B cell (primary cell): Measurements from ENCODE around the gene EGFLAM.

Source experiments
- CTCF ChIP-seq: fragments of 200-600 bp; IDR thresholded peaks from one replicate; pipeline ENCODE4 v1.8.0; 2022; ENCODE audit warnings: antibody characterized with exemption, mild to moderate bottlenecking
- EZH2 ChIP-seq: IDR thresholded peaks from 2 replicates; pipeline ENCODE4 v1.6.1; 2012; ENCODE audit warnings: borderline replicate concordance, low read depth, mild to moderate bottlenecking, moderate library complexity, low read length; ENCODE audit not compliant: insufficient read depth, poor library complexity, severe bottlenecking

- no peak for TF ChIP-seq CTCF
- TF ChIP-seq EZH2 = no peak
These were observed 1.4 kb downstream of the EGFLAM start for GRCh38 chr5:38259809-38260160.
